Measurements from ENCODE around the gene NKD2. TPM values are rescaled to one million over a fixed set of nuclear protein-coding genes. Genes with fewer than 3 reads are reported as not detected.

NKD2 gene
- total RNA-seq, 1 donor from 2014 or later, result 20.6 TPM

DNA sequence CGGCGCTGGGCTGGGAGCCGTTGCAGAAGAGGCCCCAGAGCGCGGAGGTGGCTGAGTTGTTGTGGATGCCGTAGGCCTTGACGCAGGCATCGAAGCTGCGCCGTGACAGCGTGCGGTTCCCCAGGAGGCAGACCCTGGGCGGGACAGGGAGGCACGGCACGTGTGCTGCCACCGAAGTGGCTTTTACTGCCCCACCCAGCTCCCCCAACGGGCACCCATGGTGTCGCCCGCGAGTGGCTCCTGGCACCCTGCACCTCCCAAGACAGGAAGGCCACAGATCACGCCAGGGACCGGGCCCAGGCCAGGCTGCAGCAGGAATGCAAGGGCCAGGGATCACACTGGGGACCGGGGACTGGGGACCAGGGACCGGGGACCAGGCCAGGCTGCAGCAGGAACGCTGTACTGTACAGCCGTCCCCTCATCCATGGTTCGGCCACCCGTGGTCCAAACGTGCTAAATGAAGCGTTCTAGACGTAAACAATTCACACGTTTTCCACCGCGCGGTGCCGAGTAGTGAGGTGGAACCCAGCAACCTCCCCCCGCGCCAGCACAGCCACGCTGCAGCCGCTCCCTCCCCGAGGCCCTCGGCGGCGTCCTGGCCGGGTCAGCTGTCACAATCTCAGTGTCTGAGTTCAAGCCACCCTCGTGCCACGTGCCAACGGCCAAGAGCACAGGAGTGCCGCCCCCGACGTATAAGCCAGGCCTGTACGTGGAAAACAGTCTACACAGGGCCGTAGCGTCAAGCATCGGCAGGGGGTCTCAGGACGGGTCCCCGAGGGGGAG is 75.4 kb downstream of the NKD2 start:
- Mint-ChIP-seq H3K36me3 (ENCODE audit: low read depth) (no peaks in the 10 kb centered on the region), H3K27me3 (ENCODE audit: low read depth) (no peaks in the 10 kb centered on the region), H3K4me1 (no peaks in the 10 kb centered on the region), H3K9me3 (no peaks in the 10 kb centered on the region), H3K27ac (ENCODE audit: unreplicated experiment) (no peak overlapping the region), H3K4me3 (no peak overlapping the region)
- TF ChIP-seq, protein P1, sequence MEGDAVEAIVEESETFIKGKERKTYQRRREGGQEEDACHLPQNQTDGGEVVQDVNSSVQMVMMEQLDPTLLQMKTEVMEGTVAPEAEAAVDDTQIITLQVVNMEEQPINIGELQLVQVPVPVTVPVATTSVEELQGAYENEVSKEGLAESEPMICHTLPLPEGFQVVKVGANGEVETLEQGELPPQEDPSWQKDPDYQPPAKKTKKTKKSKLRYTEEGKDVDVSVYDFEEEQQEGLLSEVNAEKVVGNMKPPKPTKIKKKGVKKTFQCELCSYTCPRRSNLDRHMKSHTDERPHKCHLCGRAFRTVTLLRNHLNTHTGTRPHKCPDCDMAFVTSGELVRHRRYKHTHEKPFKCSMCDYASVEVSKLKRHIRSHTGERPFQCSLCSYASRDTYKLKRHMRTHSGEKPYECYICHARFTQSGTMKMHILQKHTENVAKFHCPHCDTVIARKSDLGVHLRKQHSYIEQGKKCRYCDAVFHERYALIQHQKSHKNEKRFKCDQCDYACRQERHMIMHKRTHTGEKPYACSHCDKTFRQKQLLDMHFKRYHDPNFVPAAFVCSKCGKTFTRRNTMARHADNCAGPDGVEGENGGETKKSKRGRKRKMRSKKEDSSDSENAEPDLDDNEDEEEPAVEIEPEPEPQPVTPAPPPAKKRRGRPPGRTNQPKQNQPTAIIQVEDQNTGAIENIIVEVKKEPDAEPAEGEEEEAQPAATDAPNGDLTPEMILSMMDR (conservative IDR thresholded peaks at IDR 0.05), result no peak
- DNase-seq (ENCODE audit: low read depth, low spot score), result no peak

DNA sequence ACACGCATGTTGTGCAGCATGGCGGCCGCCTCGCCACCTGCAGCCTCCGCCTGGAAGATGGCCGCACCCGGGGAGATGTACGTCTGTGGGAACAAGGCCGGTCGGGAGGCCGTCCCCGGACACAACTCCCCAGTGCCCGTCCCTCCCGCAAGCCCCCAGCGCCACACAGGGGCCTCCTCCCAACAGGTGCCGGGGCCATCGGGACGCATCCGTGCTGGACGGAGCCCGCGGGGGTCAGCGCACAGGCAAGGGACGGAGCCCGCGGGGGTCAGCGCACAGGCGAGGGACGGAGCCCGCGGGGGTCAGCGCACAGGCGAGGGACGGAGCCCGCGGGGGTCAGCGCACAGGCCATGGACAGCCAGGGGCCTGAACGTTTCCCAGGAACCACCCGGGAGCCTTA is 76.8 kb downstream of the NKD2 start:
- no peaks in the 10 kb centered on the region for H3K27me3 Mint-ChIP-seq (ENCODE audit: low read depth)
- H3K27ac Mint-ChIP-seq (ENCODE audit: unreplicated experiment), result no peak overlapping the region
- H3K4me1 Mint-ChIP-seq, result no peaks in the 10 kb centered on the region
- TF ChIP-seq, protein P1 (conservative IDR thresholded peaks at IDR 0.05), result no peak
- H3K4me3 Mint-ChIP-seq, result no peak overlapping the region
- no peak for DNase-seq (ENCODE audit: low read depth, low spot score)
- H3K36me3 Mint-ChIP-seq (ENCODE audit: low read depth), result no peaks in the 10 kb centered on the region
- no peaks in the 10 kb centered on the region for H3K9me3 Mint-ChIP-seq

DNA sequence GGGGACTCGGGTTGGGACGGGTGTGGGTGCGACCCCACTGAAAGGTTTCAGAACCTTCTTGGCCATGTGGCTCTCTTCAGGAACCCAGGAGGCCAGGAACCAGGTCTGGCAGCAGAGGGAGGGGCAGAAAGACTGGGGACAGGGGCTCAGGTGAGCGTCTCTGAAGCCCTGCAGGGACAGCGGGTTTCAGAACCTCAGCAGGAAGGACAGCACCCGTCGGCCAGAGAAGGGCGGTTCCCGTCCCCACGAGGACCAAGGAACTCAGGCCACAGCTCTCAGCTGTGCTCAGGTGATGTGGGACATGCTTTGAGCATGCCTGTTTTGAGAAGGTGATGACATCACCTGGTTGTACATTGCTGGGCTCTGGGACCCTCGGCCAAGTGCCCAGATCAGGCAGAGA is 77.5 kb downstream of the NKD2 start:
- Mint-ChIP-seq H3K36me3 (ENCODE audit: low read depth) (no peaks in the 10 kb centered on the region), H3K27me3 (ENCODE audit: low read depth) (no peaks in the 10 kb centered on the region), H3K4me3 (no peak overlapping the region), H3K27ac (ENCODE audit: unreplicated experiment) (no peak overlapping the region), H3K9me3 (no peaks in the 10 kb centered on the region), H3K4me1 (no peaks in the 10 kb centered on the region)
- TF ChIP-seq, protein P1 (conservative IDR thresholded peaks at IDR 0.05), result no peak
- no peak for DNase-seq (ENCODE audit: low read depth, low spot score)

DNA sequence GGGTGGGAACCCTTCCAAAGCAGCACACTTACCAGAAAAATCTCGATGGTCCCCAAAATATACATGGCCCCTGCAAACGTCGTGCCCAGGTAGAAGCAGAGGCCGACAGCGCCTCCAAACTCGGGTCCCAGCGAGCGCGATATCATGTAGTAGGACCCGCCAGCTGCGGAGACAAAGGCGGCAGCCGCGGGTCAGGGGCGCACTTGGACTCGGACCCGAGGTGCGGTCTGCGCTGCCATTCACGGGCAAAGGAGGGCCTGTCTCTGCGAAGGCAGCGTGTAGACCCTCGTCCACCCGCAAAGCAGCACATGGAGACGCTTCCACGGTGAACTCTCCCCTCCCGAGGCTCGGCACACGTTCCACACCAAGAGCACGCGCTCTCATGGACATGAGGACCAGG is 78.3 kb downstream of the NKD2 start:
- Mint-ChIP-seq H3K27me3 (ENCODE audit: low read depth) (no peaks in the 10 kb centered on the region), H3K9me3 (no peaks in the 10 kb centered on the region), H3K27ac (ENCODE audit: unreplicated experiment) (peak overlapping the region; percentile 75), H3K4me3 (no peak overlapping the region), H3K36me3 (ENCODE audit: low read depth) (no peaks in the 10 kb centered on the region), H3K4me1 (no peaks in the 10 kb centered on the region)
- DNase-seq (ENCODE audit: low read depth, low spot score), result no peak
- TF ChIP-seq, protein P1 (conservative IDR thresholded peaks at IDR 0.05), result no peak

DNA sequence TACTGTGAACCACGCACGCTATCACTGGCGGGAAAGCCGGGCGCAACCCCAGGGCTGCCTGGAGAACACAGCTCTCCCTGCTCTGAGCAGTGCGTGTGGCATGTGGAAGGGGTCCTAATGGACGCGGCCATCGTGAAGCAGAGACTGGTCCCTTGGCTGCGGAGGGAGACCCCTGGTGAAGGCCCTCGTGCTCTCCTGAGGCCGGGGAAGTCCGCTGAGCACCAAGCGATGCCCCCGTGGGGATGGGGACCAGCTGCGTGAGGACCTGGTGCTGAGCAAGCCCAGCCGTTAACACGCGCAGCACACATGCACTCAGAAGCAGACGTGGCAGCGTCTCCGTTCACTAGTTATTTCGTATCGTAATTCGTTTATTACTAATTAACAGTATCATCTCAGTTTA is 78.8 kb downstream of the NKD2 start:
- Mint-ChIP-seq H3K4me1 (no peaks in the 10 kb centered on the region), H3K27me3 (ENCODE audit: low read depth) (no peaks in the 10 kb centered on the region), H3K27ac (ENCODE audit: unreplicated experiment) (no peak overlapping the region), H3K9me3 (no peaks in the 10 kb centered on the region), H3K36me3 (ENCODE audit: low read depth) (no peaks in the 10 kb centered on the region), H3K4me3 (no peak overlapping the region)
- DNase-seq (ENCODE audit: low read depth, low spot score), result no peak
- TF ChIP-seq, protein P1 (conservative IDR thresholded peaks at IDR 0.05), result no peak
